PC-9 (cell line): Measurements from ENCODE around the gene HCCS. TPM values are rescaled to one million over a fixed set of nuclear protein-coding genes. Genes with fewer than 3 reads are reported as not detected.

Experiments
- Bru-seq: library from RNA; stranded (reverse); fragments of 400-500 nt; gene quantifications from one replicate; lab custom pipeline; 2021; lab: Mats Ljungman, UMichigan
- BruChase-seq, 2 experiments: library from RNA; stranded (reverse); fragments of 400-500 nt; gene quantifications; one replicate each; lab custom pipeline; 2021; lab: Mats Ljungman, UMichigan
- BruUV-seq: library from RNA; stranded (reverse); fragments of 400-500 nt; replicated peaks from 2 replicates; lab custom pipeline; 2021; lab: Mats Ljungman, UMichigan
- CTCF ChIA-PET: fragments of 300-600 bp; sonication (Branson Sonifier 250); formaldehyde crosslinking; loops from one replicate; lab custom pipeline; 2022; ENCODE audit warnings: antibody characterized with exemption; lab: Charles Lee
- POLR2A ChIA-PET: fragments of 300-600 bp; sonication (Branson Sonifier 250); formaldehyde crosslinking; loops from one replicate; lab custom pipeline; 2022; ENCODE audit warnings: antibody characterized with exemption; ENCODE audit not compliant: unreplicated experiment; lab: Charles Lee
- DNase-seq, 2 experiments: peaks; one replicate each; pipeline versions ENCODE4 v3.0.0 to v3.0.0-alpha.2; 2015 to 2022; ENCODE audit warnings: mixed read lengths in 1 of 2
- H2AFZ ChIP-seq: fragments of 200-600 bp; sonication (generic); 2 replicates; pipeline ENCODE4 v1.8.1; 2017; ENCODE audit warnings: antibody characterized with exemption
- H3F3A ChIP-seq: fragments of 200-600 bp; sonication (generic); 2 replicates; pipeline ENCODE4 v1.8.1; 2017; ENCODE audit warnings: antibody characterized with exemption, mild to moderate bottlenecking, low read depth; ENCODE audit not compliant: insufficient read depth
- H3K27ac ChIP-seq: fragments of 200-600 bp; sonication (generic); 2 replicates; pipeline ENCODE4 v1.6.1; 2016; ENCODE audit warnings: mixed run types
- H3K27me3 ChIP-seq: fragments of 200-600 bp; sonication (generic); 2 replicates; pipeline ENCODE4 v1.6.1; 2016; ENCODE audit warnings: low read depth, mixed run types; ENCODE audit not compliant: insufficient read depth
- H3K36me3 ChIP-seq: fragments of 200-600 bp; sonication (generic); 2 replicates; pipeline ENCODE4 v1.6.1; 2016; ENCODE audit warnings: low read depth, mixed run types
- H3K4me1 ChIP-seq: fragments of 200-600 bp; sonication (generic); replicated peaks from 2 replicates; pipeline ENCODE4 v1.6.1; 2016; ENCODE audit warnings: mixed run types; ENCODE audit not compliant: insufficient read depth
- H3K4me2 ChIP-seq: fragments of 200-600 bp; sonication (generic); 2 replicates; pipeline ENCODE4 v1.6.1; 2017; ENCODE audit warnings: mixed run types
- H3K4me3 ChIP-seq: fragments of 200-600 bp; sonication (generic); 2 replicates; pipeline ENCODE4 v1.6.1; 2016; ENCODE audit warnings: mixed run types
- H3K79me2 ChIP-seq: fragments of 200-600 bp; sonication (generic); 2 replicates; pipeline ENCODE4 v1.6.1; 2017; ENCODE audit warnings: low read depth, mixed run types
- H3K9me2 ChIP-seq: fragments of 200-600 bp; sonication (generic); 2 replicates; pipeline ENCODE4 v1.8.1; 2017; ENCODE audit warnings: mild to moderate bottlenecking; ENCODE audit not compliant: insufficient read depth
- H3K9me3 ChIP-seq: fragments of 200-600 bp; sonication (generic); 2 replicates; pipeline ENCODE4 v1.8.1; 2016; ENCODE audit warnings: low read depth; ENCODE audit not compliant: insufficient read depth
- H4K20me1 ChIP-seq: fragments of 200-600 bp; sonication (generic); 2 replicates; pipeline ENCODE4 v1.8.1; 2017; ENCODE audit not compliant: insufficient read depth
- CTCF ChIP-seq: fragments of 200-600 bp; sonication (generic); conservative IDR thresholded peaks from 2 replicates; pipeline ENCODE4 v1.6.1; 2017; ENCODE audit warnings: mixed run types, antibody characterized with exemption, mild to moderate bottlenecking, moderate library complexity
- EZH2 ChIP-seq: fragments of 200-600 bp; sonication (generic); IDR thresholded peaks from 2 replicates; pipeline ENCODE4 v1.8.0; 2017; ENCODE audit warnings: antibody characterized with exemption, low read depth
- intact Hi-C: fragments of 100-400 bp; cut with micrococcal nuclease; formaldehyde crosslinking; loops from one replicate; pipeline ENCODE4 v1.10.0; 2022; ENCODE audit not compliant: unreplicated experiment
- long read RNA-seq: library from polyadenylated mRNA; stranded (forward); transcript quantifications from one replicate; pipeline ENCODE4 v2.0.0, GENCODE V29; 2022
- total RNA-seq: library from RNA; stranded (reverse); gene quantifications from 2 replicates; pipeline ENCODE4 v1.2.3, GENCODE V29; 2021

HCCS gene
- total RNA-seq (30.4 and 38.5 TPM in 2 replicates), Bru-seq, nascent RNA (percentile 87 among the genes with signal in this experiment), BruChase-seq, experiment 1, labeled RNA remaining after a 2-hour chase (percentile 86 among the genes with signal in this experiment), BruChase-seq, experiment 2, labeled RNA remaining after a 6-hour chase (percentile 93 among the genes with signal in this experiment)
- long read RNA-seq, transcript HCCS-202 (7 exons, 1,072 nt), result major isoform, 79 of 88 reads
- long read RNA-seq, partial matches to known transcripts, result 3 of 88 reads
- long read RNA-seq, other reads (novel, unspliced or antisense), result 2 of 88 reads

GRCh38 chrX:11111037-11111851 lies at the start of gene HCCS:
Gene HCCS (plus strand): TSS chrX:11111332. CDS start chrX:11112061, 729 bp downstream.
- no TSS peak for BruUV-seq
- no peak for TF ChIP-seq EZH2
- TF ChIP-seq CTCF, result 0 out of 2 replicates have a peak, but pooled peaks have one; percentile 25
- Histone ChIP-seq H3F3A (no peaks in the 10 kb centered on the region), H3K4me3 (peak within 1 kb of the TSS; percentile 94), H4K20me1 (peaks cover 25% of the 10 kb centered on the region; the same call in 1 of the 2 replicates), H3K36me3 (no peaks in the 10 kb centered on the region; the same call in 1 of the 2 replicates), H3K79me2 (peaks cover 34% of the 10 kb centered on the region), H3K4me2 (peak within 1 kb of the TSS; percentile 97), H3K9me2 (no peaks in the 10 kb centered on the region), H3K27ac (peak within 1 kb of the TSS; percentile 75), H3K9me3 (no peaks in the 10 kb centered on the region), H2AFZ (peak within 1 kb of the TSS; percentile 89), H3K4me1 (peaks cover 10% of the 10 kb centered on the region; the same call in 1 of the 2 replicates), H3K27me3 (no peaks in the 10 kb centered on the region)
- DNase-seq, result peak; percentile 75 to 84
- intact Hi-C loops, result loop anchor here (5.0 kb wide), 1 partner anchor 279 kb away; no protein-coding TSS in a partner anchor
- POLR2A ChIA-PET, result no interaction called here
- CTCF ChIA-PET, result interaction anchor here (0.6 kb wide), 1 partner anchor 921 kb away, joined by 3 read pairs; no protein-coding TSS in a partner anchor

GRCh38 chrX:11064276-11064675 lies 46.9 kb upstream of the HCCS start:
- Histone ChIP-seq H3F3A (peaks cover 10% of the 10 kb centered on the region), H2AFZ (no peak overlapping the region), H3K27me3 (no peaks in the 10 kb centered on the region), H4K20me1 (no peaks in the 10 kb centered on the region), H3K36me3 (no peaks in the 10 kb centered on the region), H3K4me2 (0 out of 2 replicates have a peak overlapping the region, but pooled peaks have one; percentile 23), H3K4me1 (0 out of 2 replicates have a peak, but pooled peaks cover 5% of the 10 kb centered on the region), H3K9me3 (no peaks in the 10 kb centered on the region), H3K9me2 (no peaks in the 10 kb centered on the region), H3K27ac (no peak overlapping the region), H3K4me3 (no peak overlapping the region), H3K79me2 (no peaks in the 10 kb centered on the region)
- TF ChIP-seq CTCF (no peak), EZH2 (no peak)
- no TSS peak for BruUV-seq
- no peak for DNase-seq
- POLR2A ChIA-PET, result no interaction called here
- intact Hi-C loops, result loop anchor here (5.0 kb wide), 1 partner anchor 162 kb away; no protein-coding TSS in a partner anchor
- CTCF ChIA-PET, result no interaction called here
